Endothelial cell of umbilical vein (primary cell): ENCODE results near the gene MYH11. TPM values are rescaled to one million over a fixed set of nuclear protein-coding genes. Genes with fewer than 3 reads are reported as not detected.

Experiments
- BruUV-seq: library from RNA; stranded (reverse); fragments of 400-500 nt; replicated peaks from 2 replicates; lab custom pipeline; 2021; lab: Mats Ljungman, UMichigan
- CTCF ChIA-PET: fragments of 300-600, 350-600 bp; sonication (Branson Sonifier 250); formaldehyde crosslinking; loops from one replicate; lab custom pipeline; 2021; ENCODE audit warnings: antibody characterized with exemption, inconsistent platforms; lab: Charles Lee
- POLR2A ChIA-PET: fragments of 300-600, 350-600 bp; sonication (Branson Sonifier 250); formaldehyde crosslinking; loops from one replicate; lab custom pipeline; 2021; ENCODE audit warnings: antibody characterized with exemption, inconsistent platforms; lab: Charles Lee
- DNase-seq: peaks from one replicate; pipeline ENCODE4 v3.0.0-alpha.2; 2011; ENCODE audit warnings: low read depth, low spot score
- FAIRE-seq: peaks from 2 replicates; lab custom pipeline; 2011; peaks lifted over from hg19 to GRCh38; lab: Jason Lieb, UNC
- H2AFZ ChIP-seq: 2 replicates; pipeline ENCODE4 v1.6.0; 2012; ENCODE audit warnings: low read depth, low read length, control low read depth, inconsistent platforms
- H3K27ac ChIP-seq: 2 replicates; pipeline ENCODE4 v1.5.1; 2011; ENCODE audit warnings: low read depth, mild to moderate bottlenecking, control low read depth, low read length, moderate library complexity; ENCODE audit not compliant: insufficient read depth
- H3K27me3 ChIP-seq, 2 experiments: 2 replicates each; pipeline versions ENCODE4 v1.6.0 to v1.6.1; 2011; ENCODE audit warnings: low read length in 2 of 2, mixed read lengths in 1 of 2; ENCODE audit not compliant: control insufficient read depth in 2 of 2, insufficient read depth in 2 of 2
- H3K36me3 ChIP-seq, 2 experiments: 2 replicates in 1 of 2; 3 replicates in 1 of 2; pipeline ENCODE4 v1.5.1; 2011; ENCODE audit warnings: low read length in 2 of 2, mild to moderate bottlenecking in 1 of 2, moderate library complexity in 1 of 2; ENCODE audit not compliant: control insufficient read depth in 2 of 2, insufficient read depth in 2 of 2; ENCODE audit errors: extremely low read depth in 1 of 2
- H3K4me1 ChIP-seq: 3 replicates; pipeline ENCODE4 v1.5.1; 2011; ENCODE audit warnings: mild to moderate bottlenecking, low read length; ENCODE audit not compliant: control insufficient read depth, insufficient read depth; ENCODE audit errors: extremely low read depth
- H3K4me2 ChIP-seq: 2 replicates; pipeline ENCODE4 v1.6.1; 2011; ENCODE audit warnings: low read length, control low read depth, mixed read lengths; ENCODE audit not compliant: insufficient read depth
- H3K4me3 ChIP-seq, 3 experiments: fragments of 200-600 bp in 1 of 3; sonication (generic), shearing (Covaris generic) in 1 of 3; replicated peaks in 1 of 3; 2 replicates each; pipeline ENCODE4 v1.5.1; 2011 to 2016; ENCODE audit warnings: control low read depth in 3 of 3, low read length in 3 of 3, mild to moderate bottlenecking in 2 of 3, inconsistent platforms in 1 of 3, low read depth in 1 of 3, moderate library complexity in 1 of 3; ENCODE audit not compliant: insufficient read depth in 1 of 3
- H3K79me2 ChIP-seq: 2 replicates; pipeline ENCODE4 v1.6.0; 2012; ENCODE audit warnings: low read length, inconsistent platforms; ENCODE audit not compliant: control insufficient read depth, insufficient read depth
- H3K9ac ChIP-seq: replicated peaks from 2 replicates; pipeline ENCODE3; 2011; ENCODE audit warnings: low read length, control low read depth; ENCODE audit not compliant: insufficient read depth; ENCODE audit errors: extremely low read depth
- H3K9me1 ChIP-seq: replicated peaks from 3 replicates; pipeline ENCODE4 v1.6.0; 2011; ENCODE audit warnings: mild to moderate bottlenecking, low read length; ENCODE audit not compliant: control insufficient read depth, insufficient read depth; ENCODE audit errors: extremely low read depth
- H3K9me3 ChIP-seq: replicated peaks from 2 replicates; pipeline ENCODE4 v1.5.1; 2012; ENCODE audit warnings: low read length, inconsistent platforms; ENCODE audit not compliant: control insufficient read depth, insufficient read depth
- H4K20me1 ChIP-seq: replicated peaks from 2 replicates; pipeline ENCODE3; 2011; ENCODE audit warnings: mild to moderate bottlenecking, low read length; ENCODE audit not compliant: control insufficient read depth, insufficient read depth; ENCODE audit errors: extremely low read depth
- CTCF ChIP-seq, 2 donors: IDR thresholded peaks; 1 replicate in 1 of 2; 2 replicates in 1 of 2; pipeline ENCODE4 v1.5.1; 2011; ENCODE audit warnings: low read length in 2 of 2, mild to moderate bottlenecking in 2 of 2, moderate library complexity in 2 of 2, control low read depth in 1 of 2, inconsistent platforms in 1 of 2, low read depth in 1 of 2; ENCODE audit not compliant: insufficient read depth in 1 of 2; ENCODE audit errors: extremely low read depth in 1 of 2
- EZH2 ChIP-seq: IDR thresholded peaks from 2 replicates; pipeline ENCODE4 v1.6.1; 2012; ENCODE audit warnings: borderline replicate concordance, low read depth, mild to moderate bottlenecking, moderate library complexity, low read length, inconsistent platforms; ENCODE audit not compliant: severe bottlenecking
- FOS ChIP-seq: IDR thresholded peaks from 2 replicates; pipeline ENCODE4 v1.6.1; 2011; ENCODE audit warnings: mild to moderate bottlenecking, low read length, moderate library complexity, borderline replicate concordance; ENCODE audit not compliant: insufficient read depth
- GATA2 ChIP-seq: IDR thresholded peaks from 2 replicates; pipeline ENCODE4 v1.7.0; 2011; ENCODE audit warnings: low read depth, mild to moderate bottlenecking, moderate library complexity, mixed read lengths, low read length; ENCODE audit not compliant: insufficient read length, insufficient read depth
- JUN ChIP-seq: IDR thresholded peaks from 2 replicates; pipeline ENCODE4 v1.6.1; 2011; ENCODE audit warnings: borderline replicate concordance, low read depth; ENCODE audit not compliant: insufficient read length, insufficient read depth
- MAX ChIP-seq: IDR thresholded peaks from 2 replicates; pipeline ENCODE4 v1.6.1; 2011; ENCODE audit not compliant: insufficient read depth, insufficient read length
- MYC ChIP-seq: IDR thresholded peaks from one replicate; pipeline ENCODE4 v1.6.1; 2011; ENCODE audit warnings: mild to moderate bottlenecking, low read depth, low read length
- POLR2A ChIP-seq: IDR thresholded peaks from 2 replicates; pipeline ENCODE4 v1.6.1; 2012; ENCODE audit warnings: low read depth, mild to moderate bottlenecking, control low read depth, low read length
- POLR2AphosphoS5 ChIP-seq: IDR thresholded peaks from 2 replicates; pipeline ENCODE4 v1.6.1; 2012; ENCODE audit warnings: low read depth, mild to moderate bottlenecking, control low read depth, low read length, moderate library complexity; ENCODE audit not compliant: insufficient read depth
- dilution Hi-C: fragments of 300-500 bp; cut with MboI; formaldehyde crosslinking; loops from one replicate; pipeline ENCODE4 v1.15.0; 2019; ENCODE audit warnings: low sequenced_read_pairs; ENCODE audit not compliant: extremely low pct_ligation_motif_present
- intact Hi-C: fragments of 100-400 bp; cut with micrococcal nuclease; formaldehyde crosslinking; loops from one replicate; pipeline ENCODE4 v1.10.0; 2022
- polyA plus RNA-seq, 4 experiments: library from polyadenylated mRNA; depleted of rRNA in 3 of 4; stranded (reverse) in 3 of 4; unstranded in 1 of 4; fragments of >200 nt; gene quantifications; 2 replicates each; pipeline versions ENCODE4 v1.2.1 to v1.2.3, GENCODE V29; 2011 to 2012; ENCODE audit warnings: missing spikeins in 1 of 4
- total RNA-seq: library from RNA; stranded (reverse); gene quantifications from 2 replicates; pipeline ENCODE4 v1.2.3, GENCODE V29; 2021

Gene MYH11
- total and polyA plus RNA-seq, 2 donors (not counting 3 experiments of a cell fraction or from before 2014, with no cell fraction given): not detected

- no peak overlapping the region for H3K9ac ChIP-seq
- DNase-seq (no peak), FAIRE-seq (no peak)
- H4K20me1 ChIP-seq: no peaks in the 10 kb centered on the region
- intact Hi-C loops (no loop called here), dilution Hi-C loops (no loop called here)
- CTCF ChIA-PET: interaction anchor here (0.8 to 5.0 kb wide), 5 partner anchors 10 to 58 kb away, joined by 3 to 44 read pairs (median 6); no protein-coding TSS in a partner anchor
- BruUV-seq: no TSS peak
- no peaks in the 10 kb centered on the region for H3K9me3 ChIP-seq
- POLR2A ChIA-PET: interaction anchor here (0.7 kb wide), 1 partner anchor 65 kb away, joined by 3 read pairs; no protein-coding TSS in a partner anchor
- no peak overlapping the region for H3K27ac ChIP-seq
- no peak overlapping the region for H3K4me3 ChIP-seq
- no peaks in the 10 kb centered on the region for H3K27me3 ChIP-seq
- H2AFZ ChIP-seq: no peak overlapping the region
- TF ChIP-seq FOS (no peak), MYC (no peak), EZH2 (no peak), POLR2AphosphoS5 (no peak), JUN (no peak), CTCF (IDR thresholded peaks at IDR 0.05; ENCODE audit: extremely low read depth in 1 of 2, insufficient read depth in 1 of 2, low read depth in 1 of 2, low read length in 2 of 2) (no peak), MAX (no peak), GATA2 (no peak), POLR2A (no peak)
- no peaks in the 10 kb centered on the region for H3K9me1 ChIP-seq
- no peaks in the 10 kb centered on the region for H3K4me1 ChIP-seq
- H3K4me2 ChIP-seq: no peak overlapping the region
- no peaks in the 10 kb centered on the region for H3K36me3 ChIP-seq
- no peaks in the 10 kb centered on the region for H3K79me2 ChIP-seq
These were observed 20.8 kb downstream of the MYH11 start for GRCh38 chr16:15836074-15836473.
